H9 (cell line): ENCODE measurements around the gene ZSCAN9. TPM values are rescaled to one million over a fixed set of nuclear protein-coding genes. Genes with fewer than 3 reads are reported as not detected.

Experiments
- DNase-seq: peaks from one replicate; pipeline ENCODE4 v3.0.0-alpha.2; 2017
- H2AFZ ChIP-seq: one replicate; pipeline ENCODE4 v1.6.1; 2013; ENCODE audit warnings: mild to moderate bottlenecking, low read length, control low read depth, moderate library complexity
- H2AK5ac ChIP-seq: 2 replicates; pipeline ENCODE4 v1.6.1; 2013; ENCODE audit warnings: low read length, control low read depth, mixed read lengths; ENCODE audit not compliant: insufficient read length
- H2BK120ac ChIP-seq: one replicate; pipeline ENCODE4 v1.6.1; 2013; ENCODE audit warnings: low read depth, mild to moderate bottlenecking, low read length, control low read depth, inconsistent platforms; ENCODE audit not compliant: poor library complexity, severe bottlenecking
- H2BK12ac ChIP-seq: 2 replicates; pipeline ENCODE4 v1.6.1; 2013; ENCODE audit warnings: low read length, control low read depth, mixed read lengths, low read depth; ENCODE audit not compliant: insufficient read length
- H2BK15ac ChIP-seq: 2 replicates; pipeline ENCODE4 v1.6.1; 2013; ENCODE audit warnings: low read depth, low read length, control low read depth
- H2BK20ac ChIP-seq: one replicate; pipeline ENCODE4 v1.6.1; 2013; ENCODE audit warnings: low read depth, mild to moderate bottlenecking, low read length, control low read depth, inconsistent platforms; ENCODE audit not compliant: poor library complexity, severe bottlenecking
- H2BK5ac ChIP-seq: 2 replicates; pipeline ENCODE4 v1.6.1; 2013; ENCODE audit warnings: low read length, control low read depth, mixed read lengths; ENCODE audit not compliant: insufficient read length
- H3K14ac ChIP-seq: 2 replicates; pipeline ENCODE4 v1.6.1; 2013; ENCODE audit warnings: low read length, control low read depth; ENCODE audit not compliant: insufficient read depth
- H3K18ac ChIP-seq: 2 replicates; pipeline ENCODE4 v1.6.1; 2013; ENCODE audit warnings: low read depth, mild to moderate bottlenecking, mixed read lengths, low read length, control low read depth; ENCODE audit not compliant: insufficient read length
- H3K23ac ChIP-seq: 2 replicates; pipeline ENCODE4 v1.6.1; 2013; ENCODE audit warnings: low read length, control low read depth, mixed read lengths, low read depth; ENCODE audit not compliant: insufficient read length
- H3K23me2 ChIP-seq: 2 replicates; pipeline ENCODE4 v1.6.1; 2013; ENCODE audit warnings: low read depth, mild to moderate bottlenecking, mixed read lengths, low read length, control low read depth; ENCODE audit not compliant: insufficient read length, poor library complexity, severe bottlenecking
- H3K27ac ChIP-seq: 2 replicates; pipeline ENCODE4 v1.5.1; 2013; ENCODE audit warnings: low read length, control low read depth, mixed read lengths, low read depth; ENCODE audit not compliant: insufficient read length
- H3K27me3 ChIP-seq: 2 replicates; pipeline ENCODE4 v1.6.1; 2013; ENCODE audit warnings: low read length, control low read depth, inconsistent platforms; ENCODE audit not compliant: insufficient read depth
- H3K4ac ChIP-seq: 2 replicates; pipeline ENCODE4 v1.6.1; 2013; ENCODE audit warnings: low read depth, mild to moderate bottlenecking, control low read depth, inconsistent platforms, low read length, moderate library complexity
- H3K4me1 ChIP-seq: 2 replicates; pipeline ENCODE4 v1.6.1; 2013; ENCODE audit warnings: low read length, control low read depth, inconsistent platforms; ENCODE audit not compliant: insufficient read depth
- H3K4me2 ChIP-seq: 2 replicates; pipeline ENCODE4 v1.6.1; 2013; ENCODE audit warnings: low read length, control low read depth, mixed read lengths; ENCODE audit not compliant: insufficient read length, insufficient read depth
- H3K56ac ChIP-seq: 2 replicates; pipeline ENCODE4 v1.6.1; 2013; ENCODE audit warnings: low read depth, mild to moderate bottlenecking, mixed read lengths, low read length, control low read depth; ENCODE audit not compliant: insufficient read length
- H3K79me1 ChIP-seq: 2 replicates; pipeline ENCODE4 v1.6.1; 2013; ENCODE audit warnings: low read depth, mild to moderate bottlenecking, moderate library complexity, low read length, control low read depth, inconsistent platforms; ENCODE audit not compliant: insufficient read depth, poor library complexity, severe bottlenecking
- H3K79me2 ChIP-seq: 2 replicates; pipeline ENCODE4 v1.6.1; 2013; ENCODE audit warnings: low read length, control low read depth, inconsistent platforms; ENCODE audit not compliant: insufficient read depth
- H3K9ac ChIP-seq: 2 replicates; pipeline ENCODE4 v1.6.1; 2013; ENCODE audit warnings: low read length, control low read depth, mixed read lengths; ENCODE audit not compliant: insufficient read length; ENCODE audit errors: extremely low read depth
- H3K9me3 ChIP-seq: one replicate; pipeline ENCODE4 v1.6.1; 2013; ENCODE audit warnings: low read depth, low read length, inconsistent platforms; ENCODE audit not compliant: control insufficient read depth
- H3T11ph ChIP-seq: one replicate; pipeline ENCODE4 v1.6.1; 2013; ENCODE audit warnings: mild to moderate bottlenecking, low read length, control low read depth, inconsistent platforms
- H4K20me1 ChIP-seq: one replicate; pipeline ENCODE4 v1.6.1; 2013; ENCODE audit not compliant: control insufficient read depth, insufficient read length, insufficient read depth
- H4K5ac ChIP-seq: 2 replicates; pipeline ENCODE4 v1.6.1; 2013; ENCODE audit warnings: low read depth, mild to moderate bottlenecking, mixed read lengths, low read length, control low read depth; ENCODE audit not compliant: insufficient read length
- H4K8ac ChIP-seq: replicated peaks from 2 replicates; pipeline ENCODE4 v1.6.1; 2013; ENCODE audit warnings: low read length, control low read depth, mixed read lengths, low read depth; ENCODE audit not compliant: insufficient read length
- H4K91ac ChIP-seq: 2 replicates; pipeline ENCODE4 v1.6.1; 2013; ENCODE audit warnings: low read depth, mild to moderate bottlenecking, moderate library complexity, mixed read lengths, low read length, control low read depth; ENCODE audit not compliant: insufficient read length
- H3K27ac Mint-ChIP-seq, 3 experiments: 2 replicates in 2 of 3; 3 replicates in 1 of 3; pipeline ENCODE4 v1.8.0; 2020 to 2021; ENCODE audit warnings: mixed read lengths in 3 of 3, mild to moderate bottlenecking in 1 of 3, moderate library complexity in 1 of 3
- H3K27me3 Mint-ChIP-seq: 2 replicates; pipeline ENCODE4 v1.8.0; 2021; ENCODE audit warnings: low read depth, mild to moderate bottlenecking, moderate library complexity, mixed read lengths
- H3K36me3 Mint-ChIP-seq, 3 experiments: 2 replicates in 2 of 3; 3 replicates in 1 of 3; pipeline ENCODE4 v1.8.0; 2020 to 2021; ENCODE audit warnings: low read depth in 3 of 3, mixed read lengths in 3 of 3; ENCODE audit not compliant: insufficient read depth in 1 of 3
- H3K4me1 Mint-ChIP-seq, 2 experiments: 2 replicates each; pipeline ENCODE4 v1.8.0; 2020; ENCODE audit warnings: mixed read lengths in 2 of 2
- H3K4me3 Mint-ChIP-seq, 2 experiments: 2 replicates in 1 of 2; 3 replicates in 1 of 2; pipeline ENCODE4 v1.8.0; 2020 to 2021; ENCODE audit warnings: mild to moderate bottlenecking in 2 of 2, mixed read lengths in 2 of 2, moderate library complexity in 1 of 2
- H3K9me3 Mint-ChIP-seq, 2 experiments: 2 replicates in 1 of 2; 3 replicates in 1 of 2; pipeline ENCODE4 v1.8.0; 2020; ENCODE audit warnings: mild to moderate bottlenecking in 2 of 2, mixed read lengths in 2 of 2, moderate library complexity in 1 of 2
- WGBS: extraction: QIAGEN DNeasy Blood & Tissue Kit; methylation state at CpG from one replicate; pipeline ENCODE4 v1.1.7; 2013; ENCODE audit warnings: missing lambda C conversion rate, low lambda C conversion rate, mixed read lengths; ENCODE audit not compliant: insufficient read length; ENCODE audit errors: extremely low coverage; 5-methylcytosine and 5-hydroxymethylcytosine counted together
- total RNA-seq: library from RNA; stranded (reverse); gene quantifications from 2 replicates; pipeline ENCODE4 v1.2.1, GENCODE V29; 2021
- TF ChIP-seq, protein P1 (sequence below): fragments of 200-600 bp; sonication (generic); conservative IDR thresholded peaks from 3 replicates; pipeline ENCODE4 v1.8.0; 2021; ENCODE audit warnings: antibody characterized with exemption, mild to moderate bottlenecking

ZSCAN9 gene
- total RNA-seq, 1 experiment from 2014 or later, result 11.5 TPM

GRCh38 chr6:28263922-28264321 is 38.8 kb downstream of the ZSCAN9 start:
- TF ChIP-seq, protein P1, sequence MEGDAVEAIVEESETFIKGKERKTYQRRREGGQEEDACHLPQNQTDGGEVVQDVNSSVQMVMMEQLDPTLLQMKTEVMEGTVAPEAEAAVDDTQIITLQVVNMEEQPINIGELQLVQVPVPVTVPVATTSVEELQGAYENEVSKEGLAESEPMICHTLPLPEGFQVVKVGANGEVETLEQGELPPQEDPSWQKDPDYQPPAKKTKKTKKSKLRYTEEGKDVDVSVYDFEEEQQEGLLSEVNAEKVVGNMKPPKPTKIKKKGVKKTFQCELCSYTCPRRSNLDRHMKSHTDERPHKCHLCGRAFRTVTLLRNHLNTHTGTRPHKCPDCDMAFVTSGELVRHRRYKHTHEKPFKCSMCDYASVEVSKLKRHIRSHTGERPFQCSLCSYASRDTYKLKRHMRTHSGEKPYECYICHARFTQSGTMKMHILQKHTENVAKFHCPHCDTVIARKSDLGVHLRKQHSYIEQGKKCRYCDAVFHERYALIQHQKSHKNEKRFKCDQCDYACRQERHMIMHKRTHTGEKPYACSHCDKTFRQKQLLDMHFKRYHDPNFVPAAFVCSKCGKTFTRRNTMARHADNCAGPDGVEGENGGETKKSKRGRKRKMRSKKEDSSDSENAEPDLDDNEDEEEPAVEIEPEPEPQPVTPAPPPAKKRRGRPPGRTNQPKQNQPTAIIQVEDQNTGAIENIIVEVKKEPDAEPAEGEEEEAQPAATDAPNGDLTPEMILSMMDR, result no peak
- no peak for DNase-seq
- no peak overlapping the region for H2BK20ac ChIP-seq
- H3K23me2 ChIP-seq, result peaks cover 4% of the 10 kb centered on the region
- H3K14ac ChIP-seq, result no peak overlapping the region
- no peak overlapping the region for H3T11ph ChIP-seq
- peaks cover 11% of the 10 kb centered on the region for H3K27me3 Mint-ChIP-seq
- H2BK120ac ChIP-seq, result no peak overlapping the region
- no CpG with 5 or more reads among the region's 2 CpGs for WGBS
- no peak overlapping the region for H3K9ac ChIP-seq
- no peaks in the 10 kb centered on the region for H4K20me1 ChIP-seq
- H3K23ac ChIP-seq, result no peak overlapping the region
- H3K4me1 ChIP-seq, result no peaks in the 10 kb centered on the region
- no peak overlapping the region for H2AK5ac ChIP-seq
- H3K56ac ChIP-seq, result no peak overlapping the region
- H3K27me3 ChIP-seq, result no peaks in the 10 kb centered on the region
- H4K91ac ChIP-seq, result no peak overlapping the region
- H2AFZ ChIP-seq, result no peak overlapping the region
- no peak overlapping the region for H2BK12ac ChIP-seq
- H2BK15ac ChIP-seq, result no peak overlapping the region
- H2BK5ac ChIP-seq, result no peak overlapping the region
- H3K27ac Mint-ChIP-seq, result no peak overlapping the region
- no peaks in the 10 kb centered on the region for H3K36me3 Mint-ChIP-seq
- H3K9me3 Mint-ChIP-seq, result no peaks in the 10 kb centered on the region
- H3K79me1 ChIP-seq, result no peaks in the 10 kb centered on the region
- no peaks in the 10 kb centered on the region; the same call in 1 of the 2 replicates for H3K79me2 ChIP-seq
- no peak overlapping the region for H3K4me3 Mint-ChIP-seq
- H3K4me1 Mint-ChIP-seq, result no peaks in the 10 kb centered on the region; a peak in 1 of 4 replicates
- H3K18ac ChIP-seq, result no peak overlapping the region
- H3K27ac ChIP-seq, result no peak overlapping the region
- H3K9me3 ChIP-seq, result no peaks in the 10 kb centered on the region
- no peak overlapping the region for H3K4me2 ChIP-seq
- no peak overlapping the region for H4K8ac ChIP-seq
- H3K4ac ChIP-seq, result no peak overlapping the region
- H4K5ac ChIP-seq, result no peak overlapping the region
